Hepatocyte (in vitro differentiated cells): Measurements from ENCODE around the gene CLDN19. TPM values are rescaled to one million over a fixed set of nuclear protein-coding genes. Genes with fewer than 3 reads are reported as not detected.

ENCODE experiments used
- DNase-seq: peaks from one replicate; pipeline ENCODE4 v3.0.0-alpha.2; 2016; ENCODE audit warnings: low spot score
- H2AFZ ChIP-seq: fragments of 200-600 bp; sonication (generic); 2 replicates; pipeline ENCODE4 v1.6.0; 2016; ENCODE audit warnings: antibody characterized with exemption, mild to moderate bottlenecking
- H3K27ac ChIP-seq: fragments of 200-600 bp; sonication (generic); 2 replicates; pipeline ENCODE4 v1.5.1; 2016; ENCODE audit warnings: mild to moderate bottlenecking
- H3K27me3 ChIP-seq: fragments of 200-600 bp; sonication (generic); 2 replicates; pipeline ENCODE4 v1.6.1; 2016
- H3K36me3 ChIP-seq: fragments of 200-600 bp; sonication (generic); replicated peaks from 2 replicates; pipeline ENCODE4 v1.5.1; 2016; ENCODE audit warnings: low read depth; ENCODE audit not compliant: insufficient read depth
- H3K4me1 ChIP-seq: fragments of 200-600 bp; sonication (generic); 2 replicates; pipeline ENCODE4 v1.5.1; 2016; ENCODE audit warnings: mild to moderate bottlenecking, moderate library complexity; ENCODE audit not compliant: insufficient read depth
- H3K4me2 ChIP-seq: fragments of 200-600 bp; sonication (generic); 2 replicates; pipeline ENCODE4 v1.6.0; 2016
- H3K4me3 ChIP-seq: fragments of 200-600 bp; sonication (generic); 2 replicates; pipeline ENCODE4 v1.5.1; 2016; ENCODE audit warnings: mild to moderate bottlenecking
- H3K79me2 ChIP-seq: fragments of 200-600 bp; sonication (generic); 2 replicates; pipeline ENCODE4 v1.6.0; 2017; ENCODE audit warnings: mild to moderate bottlenecking
- H3K9me2 ChIP-seq: fragments of 200-600 bp; sonication (generic); replicated peaks from 2 replicates; pipeline ENCODE4 v1.6.0; 2017; ENCODE audit warnings: mild to moderate bottlenecking; ENCODE audit not compliant: insufficient read depth
- H3K9me3 ChIP-seq: fragments of 200-600 bp; sonication (generic); 2 replicates; pipeline ENCODE4 v1.5.1; 2016; ENCODE audit warnings: low read depth, mild to moderate bottlenecking
- H4K20me1 ChIP-seq: fragments of 200-600 bp; sonication (generic); 2 replicates; pipeline ENCODE4 v1.6.0; 2016; ENCODE audit warnings: mild to moderate bottlenecking; ENCODE audit not compliant: insufficient read depth, poor library complexity, severe bottlenecking
- EZH2 ChIP-seq: fragments of 200-600 bp; sonication (generic); IDR thresholded peaks from 2 replicates; pipeline ENCODE4 v1.6.1; 2016; ENCODE audit warnings: antibody characterized with exemption, mild to moderate bottlenecking, borderline replicate concordance
- EZH2phosphoT487 ChIP-seq: fragments of 200-600 bp; sonication (generic); IDR thresholded peaks from one replicate; pipeline ENCODE4 v1.6.1; 2018; ENCODE audit warnings: antibody characterized with exemption, mild to moderate bottlenecking, low read depth, moderate library complexity; ENCODE audit not compliant: unreplicated experiment, severe bottlenecking
- WGBS: methylation state at CpG from one replicate; pipeline ENCODE4 v1.1.6; 2016; ENCODE audit warnings: low lambda C conversion rate; ENCODE audit errors: missing lambda C conversion rate; 5-methylcytosine and 5-hydroxymethylcytosine counted together
- polyA plus RNA-seq: library from polyadenylated mRNA; unstranded; fragments of >200 nt; fragmentation: Nextera tagmentation; extraction: Ambion mirVana; gene quantifications from 2 replicates; pipeline ENCODE4 v1.2.1, GENCODE V29; 2016
- total RNA-seq: library from RNA; depleted of rRNA; stranded (reverse); fragments of >200 nt; gene quantifications from 2 replicates; pipeline ENCODE4 v1.2.3, GENCODE V29; 2014
- TF ChIP-seq, protein P1 (sequence below): fragments of 200-600 bp; sonication (generic); IDR thresholded peaks from 2 replicates; pipeline ENCODE4 v1.5.1; 2016; ENCODE audit warnings: antibody characterized with exemption, mild to moderate bottlenecking; ENCODE audit not compliant: poor library complexity

CLDN19 gene
- total and polyA plus RNA-seq, 2 experiments from 2014 or later: 4.5 to 6.9 TPM

DNA sequence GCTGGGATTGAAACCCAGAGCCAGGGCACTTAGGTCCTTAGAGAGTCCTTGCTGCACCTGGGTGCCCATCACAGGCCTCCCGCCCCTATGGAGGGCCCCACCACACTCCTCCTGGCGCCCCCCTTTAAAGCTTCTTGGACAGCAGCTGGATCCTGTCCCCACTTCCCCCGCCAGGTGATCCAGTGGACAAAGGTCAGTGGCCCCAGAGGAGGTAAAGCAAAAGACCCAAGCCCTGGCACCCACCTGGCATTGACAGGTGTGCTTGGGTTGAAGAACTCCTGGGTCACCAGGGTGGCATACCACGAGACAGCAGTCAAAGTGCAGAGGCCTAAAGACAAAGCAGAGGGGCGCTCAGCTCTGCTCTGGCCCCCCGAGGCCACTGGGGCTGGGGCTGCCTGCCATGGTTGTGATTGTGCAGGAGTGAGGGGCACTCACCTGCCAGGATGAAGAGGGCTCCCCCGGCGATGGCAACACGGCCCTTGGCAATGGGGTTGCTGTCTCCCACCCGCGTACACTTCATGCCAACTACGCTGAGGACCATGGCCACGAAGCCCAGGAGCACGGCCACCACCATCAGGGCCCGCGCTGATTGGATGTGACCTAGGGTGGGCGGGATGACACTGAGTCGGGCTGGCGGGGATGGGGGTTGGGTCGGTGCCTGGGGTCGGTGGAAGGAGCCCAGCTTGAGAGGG is 1.9 kb downstream of the CLDN19 start:
- no peaks in the 10 kb centered on the region for H3K79me2 ChIP-seq
- no peaks in the 10 kb centered on the region for H3K27me3 ChIP-seq
- no peaks in the 10 kb centered on the region for H4K20me1 ChIP-seq
- no peaks in the 10 kb centered on the region for H3K9me2 ChIP-seq
- TF ChIP-seq, protein P1, sequence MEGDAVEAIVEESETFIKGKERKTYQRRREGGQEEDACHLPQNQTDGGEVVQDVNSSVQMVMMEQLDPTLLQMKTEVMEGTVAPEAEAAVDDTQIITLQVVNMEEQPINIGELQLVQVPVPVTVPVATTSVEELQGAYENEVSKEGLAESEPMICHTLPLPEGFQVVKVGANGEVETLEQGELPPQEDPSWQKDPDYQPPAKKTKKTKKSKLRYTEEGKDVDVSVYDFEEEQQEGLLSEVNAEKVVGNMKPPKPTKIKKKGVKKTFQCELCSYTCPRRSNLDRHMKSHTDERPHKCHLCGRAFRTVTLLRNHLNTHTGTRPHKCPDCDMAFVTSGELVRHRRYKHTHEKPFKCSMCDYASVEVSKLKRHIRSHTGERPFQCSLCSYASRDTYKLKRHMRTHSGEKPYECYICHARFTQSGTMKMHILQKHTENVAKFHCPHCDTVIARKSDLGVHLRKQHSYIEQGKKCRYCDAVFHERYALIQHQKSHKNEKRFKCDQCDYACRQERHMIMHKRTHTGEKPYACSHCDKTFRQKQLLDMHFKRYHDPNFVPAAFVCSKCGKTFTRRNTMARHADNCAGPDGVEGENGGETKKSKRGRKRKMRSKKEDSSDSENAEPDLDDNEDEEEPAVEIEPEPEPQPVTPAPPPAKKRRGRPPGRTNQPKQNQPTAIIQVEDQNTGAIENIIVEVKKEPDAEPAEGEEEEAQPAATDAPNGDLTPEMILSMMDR: no peak
- no peak for TF ChIP-seq EZH2
- TF ChIP-seq EZH2phosphoT487: no peak
- no peaks in the 10 kb centered on the region for H3K9me3 ChIP-seq
- no peak overlapping the region for H3K4me2 ChIP-seq
- no peak for DNase-seq
- H3K27ac ChIP-seq: no peak overlapping the region
- no peak overlapping the region for H3K4me3 ChIP-seq
- H2AFZ ChIP-seq: no peak overlapping the region
- WGBS: 93% methylated on average over 16 of the region's 21 CpGs
- no peaks in the 10 kb centered on the region for H3K36me3 ChIP-seq
- peaks cover 25% of the 10 kb centered on the region for H3K4me1 ChIP-seq

DNA sequence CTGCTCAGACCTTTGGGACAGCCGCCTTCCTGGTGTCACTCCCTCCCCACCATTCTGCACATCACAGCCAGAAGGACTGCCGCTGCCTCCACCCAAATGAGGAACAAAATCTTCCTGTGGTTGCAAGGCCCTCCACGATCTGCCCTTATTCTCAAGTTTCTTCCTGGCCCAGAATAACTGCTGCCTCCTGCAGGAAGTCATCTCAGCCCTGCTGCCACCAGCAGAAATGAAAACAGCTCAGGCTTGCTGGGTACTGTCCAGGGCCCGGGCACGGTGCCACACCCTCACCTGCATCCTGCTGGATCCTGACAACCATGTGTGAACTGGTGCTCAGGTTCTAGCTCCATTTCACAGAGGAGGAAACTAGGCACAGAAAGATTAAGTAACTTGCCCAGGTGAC is 2.8 kb downstream of the CLDN19 start:
- no peak overlapping the region for H3K27ac ChIP-seq
- H3K9me2 ChIP-seq: no peaks in the 10 kb centered on the region
- no peaks in the 10 kb centered on the region for H3K9me3 ChIP-seq
- TF ChIP-seq, protein P1: no peak
- no peak for TF ChIP-seq EZH2
- no peak for TF ChIP-seq EZH2phosphoT487
- H3K36me3 ChIP-seq: no peaks in the 10 kb centered on the region
- no peaks in the 10 kb centered on the region for H4K20me1 ChIP-seq
- no peaks in the 10 kb centered on the region for H3K27me3 ChIP-seq
- no peak for DNase-seq
- WGBS: 93% methylated on average over 5 of the region's 5 CpGs
- no peak overlapping the region for H2AFZ ChIP-seq
- H3K4me2 ChIP-seq: no peak overlapping the region
- no peaks in the 10 kb centered on the region for H3K79me2 ChIP-seq
- no peak overlapping the region for H3K4me3 ChIP-seq
- H3K4me1 ChIP-seq: peaks cover 25% of the 10 kb centered on the region

DNA sequence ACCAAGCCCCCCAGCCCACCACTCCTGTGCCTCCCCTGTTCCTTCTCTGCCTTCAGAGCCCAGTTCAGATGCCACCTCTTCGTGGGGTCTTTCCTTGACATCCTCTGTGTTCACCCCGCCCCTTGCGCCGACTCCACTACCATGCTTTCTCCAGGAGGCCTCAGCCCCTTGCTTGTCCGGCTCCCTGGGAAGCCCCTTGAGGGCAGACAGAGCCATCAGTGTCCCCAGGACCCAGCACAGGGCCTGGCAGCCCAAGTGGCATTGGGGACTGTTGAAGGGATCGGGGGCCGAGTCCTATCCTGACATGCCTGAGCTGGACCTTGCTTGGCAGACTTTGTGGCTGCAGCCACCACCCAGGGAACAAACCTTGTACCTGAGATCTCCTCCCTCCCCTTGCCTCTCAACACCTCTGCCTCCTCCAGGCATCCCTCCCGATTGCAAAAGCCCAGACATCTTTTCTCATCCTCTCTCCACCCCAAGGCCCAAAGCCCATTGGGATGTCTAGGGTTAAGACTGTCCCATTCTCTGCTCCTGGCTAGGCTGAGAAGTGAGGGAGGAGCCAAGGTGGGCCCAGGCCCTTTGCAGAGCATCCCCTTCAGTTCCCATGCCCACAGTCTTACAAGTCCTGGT is 3.4 kb downstream of the CLDN19 start:
- DNase-seq: no peak
- Histone ChIP-seq H2AFZ (no peak overlapping the region), H3K9me3 (no peaks in the 10 kb centered on the region), H4K20me1 (no peaks in the 10 kb centered on the region), H3K4me2 (no peak overlapping the region), H3K79me2 (no peaks in the 10 kb centered on the region), H3K27me3 (no peaks in the 10 kb centered on the region), H3K27ac (no peak overlapping the region), H3K9me2 (no peaks in the 10 kb centered on the region), H3K4me3 (no peak overlapping the region), H3K4me1 (peaks cover 28% of the 10 kb centered on the region), H3K36me3 (no peaks in the 10 kb centered on the region)
- 93% methylated on average over 8 of the region's 8 CpGs for WGBS
- no peak for TF ChIP-seq EZH2
- TF ChIP-seq, protein P1: no peak
- TF ChIP-seq EZH2phosphoT487: no peak
